Heart left ventricle (tissue), 13 donors: Measurements from ENCODE around the gene KCNRG.

Experiments
- CTCF ChIP-seq, 12 donors: fragments of 200-600 bp; sonication (generic) in 4 of 12; IDR thresholded peaks; one replicate each; pipeline versions ENCODE4 v1.5.0 to v1.8.0; 2018 to 2022; ENCODE audit warnings: antibody characterized with exemption in 12 of 12, mild to moderate bottlenecking in 5 of 12
- POLR2A ChIP-seq, 2 donors: fragments of 450-650 bp; IDR thresholded peaks; one replicate each; pipeline ENCODE4 v1.6.1; 2017; ENCODE audit warnings: antibody characterized with exemption in 2 of 2, mild to moderate bottlenecking in 2 of 2, moderate library complexity in 2 of 2
- donor health status: ischemic (EF 13 %, LVEDD 7.1; RV severe dilation, severe dysfunction).
- donor health status: DM: no; HTN: yes; CAD: no.
- donor health status: DM: no; HTN: no; CAD: no.
- donor health status: ischemic (EF 25% LVEDD 6.9; RV normal size, moderate dysfunction).
- donor health status: ischemic (EF 25% LVEDD 5.7; RV mildly dilated, moderate dysfunction).
- donor health status: ischemic (EF 35%, LVEDD 5.7; RV mildly dilated, moderate dysfunction).
- donor health status: nonischemic (EF 11% LVEDD 7.7; RV severe dilation, severe dysfunction).
- donor health status: DM: yes; HTN: yes; CAD: no.
- donor health status: PGD.
- donor health status: ischemic (EF 29% LVEDD 5.4; RV normal size, mild dysfunction).
- donor health status: nonischemic (EF 23%, LVEDD 6.1; RV moderate dilation, normal function).

GRCh38 chr13:50001287-50001686 is 14.0 kb upstream of the KCNRG start:
- TF ChIP-seq CTCF (IDR thresholded peaks at IDR 0.05) (no peak), POLR2A (IDR thresholded peaks at IDR 0.05) (no peak)
